C4-2B (cell line): ENCODE results near the gene OLA1.

Experiments used
- CTCF ChIP-seq: fragments of 450-650 bp; conservative IDR thresholded peaks from 2 replicates; pipeline ENCODE4 v1.5.1; 2017; ENCODE audit warnings: mild to moderate bottlenecking
- ZFX ChIP-seq: fragments of 450-650 bp; IDR thresholded peaks from 2 replicates; pipeline ENCODE4 v1.6.1; 2017

DNA sequence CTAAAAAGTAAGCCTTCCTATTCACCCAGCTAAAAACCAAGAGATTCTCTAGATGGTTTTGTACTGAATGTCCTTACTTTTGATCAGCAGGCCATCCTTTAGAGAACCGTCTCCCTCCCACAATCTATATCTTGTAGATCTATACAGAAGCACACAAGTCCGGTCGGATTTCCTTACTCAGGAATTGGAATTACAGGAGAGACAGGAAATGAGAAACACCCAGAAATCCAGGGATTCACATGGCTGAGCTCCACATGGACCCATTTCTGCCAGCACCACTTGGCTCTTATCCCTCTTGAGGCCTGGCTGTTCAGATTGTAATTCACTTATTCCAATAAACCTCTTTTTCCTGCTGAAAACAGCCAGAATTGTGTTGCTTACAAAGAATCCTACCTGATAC, 4.5 kb downstream of the OLA1 start:
- TF ChIP-seq CTCF (no peak), ZFX (no peak)
